GM18505 (cell line): ENCODE data around the gene EXOC7.
"Not testable (repeated sequence)": the region's sequence is repeated elsewhere in the genome, so short reads cannot be mapped to it uniquely, and the experiment has no call there.

Source experiments
- ATAC-seq: cut with Tn5 transposase; IDR thresholded peaks from one replicate; pipeline ENCODE4 v1.9.1; 2021; ENCODE audit not compliant: unreplicated experiment
- POLR2A ChIP-seq: IDR thresholded peaks from 4 replicates; pipeline ENCODE4 v1.6.1; 2011; ENCODE audit warnings: borderline replicate concordance; ENCODE audit not compliant: insufficient read depth, insufficient read length; ENCODE audit errors: extremely low read depth

The EXOC7 gene

DNA sequence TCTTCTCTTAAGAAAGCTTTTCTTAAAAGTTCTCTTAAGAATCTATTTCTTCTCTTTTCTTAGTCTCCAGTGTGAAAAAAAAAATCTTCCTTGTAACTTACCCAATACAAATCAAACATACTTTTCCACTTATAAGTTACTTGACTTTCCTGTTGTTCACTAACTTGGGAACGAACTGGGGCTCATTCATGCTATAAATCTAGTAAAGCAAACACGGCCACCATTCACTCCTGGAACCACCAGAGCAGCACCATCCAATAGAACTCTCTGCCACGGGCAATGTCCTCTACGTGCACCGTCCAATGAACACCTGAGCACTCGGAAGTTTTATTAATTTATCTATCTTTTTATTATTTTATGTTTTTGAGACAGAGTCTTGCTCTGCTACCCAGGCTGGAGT is 52.0 kb downstream of the EXOC7 start:
- no peak for ATAC-seq
- no peak for TF ChIP-seq POLR2A

- no peak for ATAC-seq
- TF ChIP-seq POLR2A = no peak
These were observed 52.8 kb downstream of the EXOC7 start for GRCh38 chr17:76050538-76051467.

GRCh38 chr17:76049836-76050537 is 53.6 kb downstream of the EXOC7 start:
- TF ChIP-seq POLR2A = no peak
- no peak for ATAC-seq

DNA sequence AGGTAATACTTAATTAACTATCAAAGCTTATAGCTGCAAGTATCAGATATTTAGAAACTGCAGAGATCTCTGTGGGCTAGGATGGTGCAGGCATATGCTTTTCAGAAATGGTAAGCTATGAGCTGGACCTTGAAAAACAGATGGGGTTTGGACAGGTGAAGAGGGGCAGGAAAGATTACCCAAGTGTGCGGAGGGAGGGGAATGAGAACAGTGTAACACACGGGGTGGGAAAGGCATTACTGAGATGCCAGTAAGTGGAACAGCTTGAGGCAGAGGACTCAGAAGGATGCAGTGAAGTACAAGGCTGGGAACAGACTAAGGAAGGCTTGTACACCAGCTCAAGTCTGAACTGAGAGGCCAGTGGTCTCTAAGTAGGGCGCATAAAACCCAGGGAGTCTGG is 54.3 kb downstream of the EXOC7 start:
- ATAC-seq = no peak
- TF ChIP-seq POLR2A = no peak

- no peak for ATAC-seq
- TF ChIP-seq POLR2A = no peak
These were observed 54.9 kb downstream of the EXOC7 start for GRCh38 chr17:76048711-76049110.

- no peak for ATAC-seq
- no peak for TF ChIP-seq POLR2A
These were observed 55.5 kb downstream of the EXOC7 start for GRCh38 chr17:76048025-76048605.

DNA sequence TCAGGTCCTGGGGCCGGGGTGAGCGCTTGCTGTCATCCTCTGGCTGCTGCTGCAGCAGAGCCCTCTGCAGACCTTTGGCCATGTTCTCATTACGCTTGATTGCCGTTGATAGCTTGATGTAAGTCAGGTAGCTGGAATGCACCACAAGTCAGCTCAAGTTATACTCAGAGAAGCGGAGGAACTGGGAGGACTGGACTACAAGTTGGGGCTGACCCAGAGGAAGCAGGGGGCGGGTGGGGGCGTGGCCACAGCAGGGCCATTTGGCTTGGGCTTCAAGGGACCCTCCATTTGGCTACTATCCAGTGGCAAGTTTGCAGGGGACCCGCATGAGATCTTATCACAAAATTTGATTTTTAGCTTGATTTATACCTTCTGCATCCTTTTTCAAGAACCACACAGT is 57.5 kb downstream of the EXOC7 start:
- no peak for ATAC-seq
- TF ChIP-seq POLR2A = no peak

DNA sequence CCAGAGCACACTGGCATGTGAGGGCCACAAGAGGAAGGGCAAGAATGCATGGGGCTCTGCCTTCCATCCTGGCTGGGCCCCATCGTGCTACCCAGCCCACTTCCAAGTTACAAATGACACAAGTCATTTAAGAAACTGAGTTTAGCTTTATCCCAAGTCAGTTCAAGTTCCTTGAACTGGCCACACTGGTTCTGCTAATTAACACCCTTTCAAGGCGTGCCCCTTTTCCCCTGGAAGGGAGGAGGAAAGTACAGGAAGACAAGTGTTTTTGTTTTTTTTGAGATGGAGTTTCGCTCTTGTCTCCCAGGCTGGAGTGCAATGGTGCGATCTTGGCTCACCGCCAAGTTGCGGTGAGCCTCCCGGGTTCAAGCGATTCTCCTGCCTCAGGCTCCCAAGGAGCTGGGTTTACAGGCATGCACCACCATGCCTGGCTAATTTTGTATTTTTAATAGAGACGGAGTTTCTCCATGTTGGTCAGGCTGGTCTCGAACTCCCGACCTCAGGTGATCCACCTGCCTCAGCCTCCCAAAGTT is 59.0 kb downstream of the EXOC7 start:
- not testable (repeated sequence) for ATAC-seq

GRCh38 chr17:76042868-76043267 is 60.7 kb downstream of the EXOC7 start:
- not testable (repeated sequence) for ATAC-seq

GRCh38 chr17:76040376-76040775 is 63.2 kb downstream of the EXOC7 start:
- ATAC-seq = no peak

GRCh38 chr17:76039121-76039520 is 64.5 kb downstream of the EXOC7 start:
- no peak for TF ChIP-seq POLR2A
- no peak for ATAC-seq

More at GRCh38 chr17:76040376-76040775, 63.2 kb downstream of the EXOC7 start:
- no peak for TF ChIP-seq POLR2A

DNA sequence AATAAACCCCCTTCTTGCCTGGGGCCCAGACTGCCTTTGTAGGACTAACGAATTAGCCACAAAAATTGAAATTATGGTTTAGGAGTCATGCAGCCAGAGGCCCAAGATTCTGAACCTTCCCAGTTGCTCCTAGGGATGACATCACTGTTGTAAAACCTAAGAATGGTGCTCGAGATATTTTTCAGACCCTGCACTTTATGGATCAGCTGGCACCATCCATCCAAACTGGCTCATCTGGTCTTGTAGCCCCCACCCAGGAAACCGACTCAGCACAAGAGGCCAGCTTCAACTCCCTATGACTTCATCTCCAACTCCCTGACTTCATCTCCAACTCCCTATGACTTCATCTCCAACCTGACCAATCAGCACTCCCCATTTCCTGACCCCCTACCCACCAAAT is 65.5 kb downstream of the EXOC7 start:
- TF ChIP-seq POLR2A = no peak
- no peak for ATAC-seq

- no peak for ATAC-seq
- no peak for TF ChIP-seq POLR2A
These were observed 66.9 kb downstream of the EXOC7 start for GRCh38 chr17:76036497-76037261.
